Renal cortex interstitium (tissue), 15 donors: ENCODE results near the gene TUBA1A. TPM values are rescaled to one million over a fixed set of nuclear protein-coding genes. Genes with fewer than 3 reads are reported as not detected.

Experiments
- DNase-seq, 11 donors: peaks; one replicate each; pipeline ENCODE4 v3.0.0-alpha.2; 2013; ENCODE audit warnings: low read depth in 9 of 11, low spot score in 4 of 11; ENCODE audit errors: extremely low read depth in 1 of 11
- long read RNA-seq, 16 experiments: transcript quantifications; one replicate each; lab custom pipeline, GENCODE V29; 2026
- polyA plus RNA-seq, 3 donors: library from polyadenylated mRNA; unstranded; fragments of 120-200 nt; gene quantifications; one replicate each; pipeline ENCODE4 v1.2.1, GENCODE V29; 2013; ENCODE audit not compliant: insufficient read length in 3 of 3

Gene TUBA1A
- 100 to 1,000 TPM; 362 to 473 (median 423) TPM for polyA plus RNA-seq
- long read RNA-seq, donor 1, transcript TUBA1A-202 (4 exons, 1,915 nt): major isoform, 177 of 202 reads
- long read RNA-seq, donor 1, transcript TUBA1A-207 (3 exons, 1,384 nt): minor isoform, 10 of 202 reads
- long read RNA-seq, donor 1, partial matches to known transcripts: 6 of 202 reads
- long read RNA-seq, donor 1, other reads (novel, unspliced or antisense): 0 of 202 reads
- long read RNA-seq, donor 2, transcript TUBA1A-202 (4 exons, 1,915 nt): major isoform, 232 of 270 reads
- long read RNA-seq, donor 2, transcript TUBA1A-205 (3 exons, 673 nt): minor isoform, 8 of 270 reads
- long read RNA-seq, donor 2, transcript TUBA1A-207 (3 exons, 1,384 nt): minor isoform, 23 of 270 reads
- long read RNA-seq, donor 2, partial matches to known transcripts: 0 of 270 reads
- long read RNA-seq, donor 2, other reads (novel, unspliced or antisense): 0 of 270 reads
- long read RNA-seq, donor 3, transcript TUBA1A-201 (4 exons, 1,887 nt): minor isoform, 15 of 391 reads
- long read RNA-seq, donor 3, transcript TUBA1A-207 (3 exons, 1,384 nt): minor isoform, 19 of 391 reads
- long read RNA-seq, donor 3, transcript TUBA1A-202 (4 exons, 1,915 nt): major isoform, 341 of 391 reads
- long read RNA-seq, donor 3, transcript TUBA1A-205 (3 exons, 673 nt): minor isoform, 8 of 391 reads
- long read RNA-seq, donor 3, partial matches to known transcripts: 0 of 391 reads
- long read RNA-seq, donor 3, other reads (novel, unspliced or antisense): 0 of 391 reads
- long read RNA-seq, donor 4, transcript TUBA1A-202 (4 exons, 1,915 nt): major isoform, 171 of 198 reads
- long read RNA-seq, donor 4, transcript TUBA1A-207 (3 exons, 1,384 nt): minor isoform, 14 of 198 reads
- long read RNA-seq, donor 4, transcript TUBA1A-206 (2 exons, 696 nt): minor isoform, 7 of 198 reads
- long read RNA-seq, donor 4, partial matches to known transcripts: 0 of 198 reads
- long read RNA-seq, donor 4, other reads (novel, unspliced or antisense): 0 of 198 reads
- long read RNA-seq, donor 5: 0 reads
- long read RNA-seq, donor 6, transcript TUBA1A-206 (2 exons, 696 nt): minor isoform, 5 of 265 reads
- long read RNA-seq, donor 6, transcript TUBA1A-207 (3 exons, 1,384 nt): minor isoform, 13 of 265 reads
- long read RNA-seq, donor 6, transcript TUBA1A-202 (4 exons, 1,915 nt): major isoform, 232 of 265 reads
- long read RNA-seq, donor 6, partial matches to known transcripts: 0 of 265 reads
- long read RNA-seq, donor 6, other reads (novel, unspliced or antisense): 5 of 265 reads
- long read RNA-seq, donor 7, transcript TUBA1A-207 (3 exons, 1,384 nt): minor isoform, 16 of 313 reads
- long read RNA-seq, donor 7, transcript TUBA1A-206 (2 exons, 696 nt): minor isoform, 9 of 313 reads
- long read RNA-seq, donor 7, transcript TUBA1A-202 (4 exons, 1,915 nt): major isoform, 276 of 313 reads
- long read RNA-seq, donor 7, partial matches to known transcripts: 5 of 313 reads
- long read RNA-seq, donor 7, other reads (novel, unspliced or antisense): 0 of 313 reads
- long read RNA-seq, donor 8, transcript TUBA1A-206 (2 exons, 696 nt): minor isoform, 7 of 387 reads
- long read RNA-seq, donor 8, transcript TUBA1A-207 (3 exons, 1,384 nt): minor isoform, 16 of 387 reads
- long read RNA-seq, donor 8, transcript TUBA1A-202 (4 exons, 1,915 nt): major isoform, 354 of 387 reads
- long read RNA-seq, donor 8, transcript TUBA1A-201 (4 exons, 1,887 nt): minor isoform, 5 of 387 reads
- long read RNA-seq, donor 8, partial matches to known transcripts: 0 of 387 reads
- long read RNA-seq, donor 8, other reads (novel, unspliced or antisense): 0 of 387 reads
- long read RNA-seq, donor 9, transcript TUBA1A-206 (2 exons, 696 nt): minor isoform, 6 of 310 reads
- long read RNA-seq, donor 9, transcript TUBA1A-207 (3 exons, 1,384 nt): minor isoform, 27 of 310 reads
- long read RNA-seq, donor 9, transcript TUBA1A-202 (4 exons, 1,915 nt): major isoform, 226 of 310 reads
- long read RNA-seq, donor 9, partial matches to known transcripts: 48 of 310 reads
- long read RNA-seq, donor 9, other reads (novel, unspliced or antisense): 0 of 310 reads
- long read RNA-seq, donor 10, transcript TUBA1A-202 (4 exons, 1,915 nt): major isoform, 241 of 281 reads
- long read RNA-seq, donor 10, transcript TUBA1A-207 (3 exons, 1,384 nt): minor isoform, 25 of 281 reads
- long read RNA-seq, donor 10, partial matches to known transcripts: 0 of 281 reads
- long read RNA-seq, donor 10, other reads (novel, unspliced or antisense): 6 of 281 reads
- long read RNA-seq, donor 11, transcript TUBA1A-207 (3 exons, 1,384 nt): minor isoform, 13 of 175 reads
- long read RNA-seq, donor 11, transcript TUBA1A-201 (4 exons, 1,887 nt): minor isoform, 5 of 175 reads
- long read RNA-seq, donor 11, transcript TUBA1A-202 (4 exons, 1,915 nt): major isoform, 151 of 175 reads
- long read RNA-seq, donor 11, partial matches to known transcripts: 0 of 175 reads
- long read RNA-seq, donor 11, other reads (novel, unspliced or antisense): 0 of 175 reads
- long read RNA-seq, donor 12, transcript TUBA1A-202 (4 exons, 1,915 nt): major isoform, 75 of 82 reads
- long read RNA-seq, donor 12, transcript TUBA1A-207 (3 exons, 1,384 nt): minor isoform, 5 of 82 reads
- long read RNA-seq, donor 12, partial matches to known transcripts: 0 of 82 reads
- long read RNA-seq, donor 12, other reads (novel, unspliced or antisense): 0 of 82 reads
- long read RNA-seq, donor 13: 0 reads
- long read RNA-seq, donor 14, transcript TUBA1A-205 (3 exons, 673 nt): minor isoform, 5 of 302 reads
- long read RNA-seq, donor 14, transcript TUBA1A-206 (2 exons, 696 nt): minor isoform, 7 of 302 reads
- long read RNA-seq, donor 14, transcript TUBA1A-202 (4 exons, 1,915 nt): major isoform, 274 of 302 reads
- long read RNA-seq, donor 14, transcript TUBA1A-207 (3 exons, 1,384 nt): minor isoform, 13 of 302 reads
- long read RNA-seq, donor 14, partial matches to known transcripts: 0 of 302 reads
- long read RNA-seq, donor 14, other reads (novel, unspliced or antisense): 0 of 302 reads
- long read RNA-seq, donor 15, transcript TUBA1A-202 (4 exons, 1,915 nt): major isoform, 118 of 133 reads
- long read RNA-seq, donor 15, transcript TUBA1A-207 (3 exons, 1,384 nt): minor isoform, 15 of 133 reads
- long read RNA-seq, donor 15, partial matches to known transcripts: 0 of 133 reads
- long read RNA-seq, donor 15, other reads (novel, unspliced or antisense): 0 of 133 reads
- long read RNA-seq, donor 16, transcript TUBA1A-207 (3 exons, 1,384 nt): minor isoform, 45 of 542 reads
- long read RNA-seq, donor 16, transcript TUBA1A-202 (4 exons, 1,915 nt): major isoform, 484 of 542 reads
- long read RNA-seq, donor 16, partial matches to known transcripts: 0 of 542 reads
- long read RNA-seq, donor 16, other reads (novel, unspliced or antisense): 0 of 542 reads

DNA sequence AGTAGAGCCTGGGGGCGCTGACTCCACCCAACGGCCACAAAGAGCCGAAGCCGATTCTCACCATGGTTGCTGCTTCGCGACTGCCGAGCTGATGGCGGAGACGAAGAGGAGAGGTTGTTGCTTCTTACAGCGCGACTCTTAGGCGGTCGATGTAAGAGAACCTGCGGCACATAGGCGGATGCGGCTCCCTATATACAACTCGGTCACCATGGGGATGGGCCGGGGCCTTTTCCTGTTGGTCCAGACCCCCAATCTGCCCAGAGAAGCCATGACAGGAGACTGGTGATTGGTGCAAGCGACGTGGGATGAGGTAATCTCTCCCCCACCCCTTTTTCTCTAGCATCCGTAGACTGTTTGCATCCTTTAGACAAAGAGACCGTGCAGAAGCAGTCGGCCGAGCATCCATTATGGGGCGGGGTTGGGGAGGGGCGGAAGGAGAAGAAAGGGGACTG, at the start of gene TUBA1A:
TUBA1A (minus strand) TSS at position 165 of the 452 bp plus-strand sequence; CDS start at position 64, 101 bp downstream.
- DNase-seq: peak; percentile 91 to 99 (median 98)

GRCh38 chr12:49236423-49236822, 47.5 kb upstream of the TUBA1A start:
- no peak for DNase-seq

- DNase-seq: no peak
Measured at GRCh38 chr12:49233842-49234526, 45.1 kb upstream of the TUBA1A start.

DNA sequence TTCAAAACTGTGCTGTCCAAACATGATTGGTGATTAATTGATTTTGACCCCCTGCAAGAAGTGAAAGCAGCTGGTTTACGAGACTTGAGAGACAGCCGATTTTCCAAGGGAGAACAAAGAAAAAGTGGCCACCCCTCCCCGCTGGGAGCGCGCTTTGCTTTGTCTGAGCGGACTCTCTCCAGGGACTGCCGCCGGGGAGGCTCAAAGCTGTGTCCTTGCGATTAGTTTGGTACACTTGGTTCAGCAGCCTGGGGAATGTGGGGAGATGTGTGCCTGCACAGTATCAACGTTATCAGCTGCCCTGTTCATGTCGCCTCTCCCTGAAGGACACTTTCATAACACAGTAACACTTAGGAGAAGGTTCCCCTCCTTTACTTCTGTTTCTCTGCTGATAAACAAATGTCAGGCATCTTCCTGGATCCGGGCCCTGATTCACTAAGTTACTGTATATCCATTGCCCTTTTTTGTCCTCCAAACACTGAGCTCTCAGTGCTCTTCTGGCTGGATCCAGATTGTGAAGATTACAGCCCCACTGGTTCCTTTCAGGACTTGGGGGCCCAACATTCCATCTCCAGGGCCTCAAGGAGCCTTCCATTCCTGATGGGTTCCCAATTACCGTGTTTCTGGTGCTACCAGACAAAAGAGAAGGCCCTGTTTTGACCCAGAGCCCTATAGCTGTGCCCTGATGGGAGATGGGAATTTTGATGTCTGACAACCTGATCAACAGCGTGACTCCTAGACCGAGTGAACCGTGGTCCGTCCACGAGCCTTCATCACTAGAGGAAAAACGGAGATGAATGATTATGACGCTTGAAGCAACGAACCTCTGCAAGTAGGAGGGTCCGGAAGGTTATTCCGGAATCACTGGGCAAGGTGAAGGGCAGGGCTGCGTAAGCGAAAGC, 44.3 kb upstream of the TUBA1A start:
- DNase-seq: peak in 1 of 11 donors; percentile 46

GRCh38 chr12:49231878-49232655, 43.2 kb upstream of the TUBA1A start:
- DNase-seq: no peak

DNA sequence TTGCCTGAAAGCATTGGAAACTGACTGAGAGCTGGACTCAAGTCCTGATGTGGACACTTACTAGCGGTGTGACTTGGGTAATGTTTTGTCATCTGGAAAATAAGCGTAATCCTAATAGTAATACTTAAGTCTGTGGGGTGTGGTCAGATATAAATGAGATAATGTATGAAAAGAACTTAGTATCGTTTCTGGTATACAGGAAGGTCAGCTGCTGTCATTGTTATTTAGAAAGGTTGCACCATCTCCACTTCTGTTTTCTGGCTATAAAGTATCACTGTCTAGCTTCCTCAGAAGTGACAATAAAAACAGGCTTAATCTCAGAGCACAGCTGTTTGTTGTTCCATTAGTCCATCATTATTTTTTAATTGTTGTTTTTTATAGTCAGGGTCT, 41.9 kb upstream of the TUBA1A start:
- DNase-seq: no peak

DNA sequence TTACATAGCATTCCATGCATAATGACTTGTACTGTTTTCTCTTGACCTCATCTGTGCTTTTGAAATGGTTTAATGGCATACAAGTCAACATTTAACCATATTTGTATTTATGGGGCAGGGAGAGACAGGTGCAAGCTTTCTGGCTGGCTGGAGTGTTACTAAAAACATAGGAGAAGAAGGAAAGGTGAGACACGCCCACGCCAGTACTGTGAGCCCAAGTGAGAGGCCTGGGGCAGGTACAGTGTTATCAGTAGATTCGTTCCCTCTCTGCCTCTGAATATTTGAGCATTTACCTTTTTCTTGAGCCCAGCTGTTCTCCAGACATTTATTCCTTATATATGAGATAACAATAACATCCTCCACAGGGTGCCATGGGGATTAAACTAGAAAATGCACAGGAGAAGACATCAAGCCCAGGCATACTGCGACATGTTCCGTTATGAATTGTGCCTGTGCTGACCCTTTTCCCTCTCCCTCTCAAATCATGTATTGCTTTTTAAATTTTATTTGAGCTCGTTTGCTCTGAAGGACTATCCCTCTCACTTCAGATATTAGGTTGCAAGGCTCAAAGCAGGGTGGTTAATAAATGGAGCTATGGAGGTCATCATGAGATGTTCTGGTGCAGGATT, 41.4 kb upstream of the TUBA1A start:
- DNase-seq: no peak

GRCh38 chr12:49228653-49229052, 39.8 kb upstream of the TUBA1A start:
- DNase-seq: no peak

GRCh38 chr12:49227713-49228112, 38.8 kb upstream of the TUBA1A start:
- DNase-seq: no peak

GRCh38 chr12:49225576-49226166, 36.8 kb upstream of the TUBA1A start:
- no peak for DNase-seq

- no peak for DNase-seq
Measured at GRCh38 chr12:49223590-49224369, 34.9 kb upstream of the TUBA1A start.
